ENCODE results near the gene TTN. TPM values are rescaled to one million over a fixed set of nuclear protein-coding genes. Genes with fewer than 3 reads are reported as not detected.

The TTN gene
- total RNA-seq, 1 donor from 2014 or later, result 0.50 TPM

DNA sequence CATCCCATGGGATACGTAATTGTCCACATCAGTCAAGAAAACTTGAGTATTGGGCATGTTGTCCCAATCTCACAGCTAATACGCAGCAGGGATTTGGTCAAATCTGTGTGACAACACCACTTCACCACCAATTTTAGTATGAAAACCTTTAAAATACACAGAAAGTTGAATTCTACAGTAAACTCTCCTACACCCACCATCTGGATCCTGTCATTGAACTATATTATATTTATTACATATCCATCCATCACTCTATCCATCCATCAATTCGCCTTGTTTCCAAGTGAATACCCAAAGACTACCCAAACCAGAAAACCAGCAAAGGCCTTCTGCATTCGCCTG, 328.0 kb downstream of the TTN start:
- Histone ChIP-seq H3K9ac (ENCODE audit: low read length) (peak overlapping the region; percentile 94), H3K9me3 (ENCODE audit: insufficient read depth, low read depth, low read length) (no peaks in the 10 kb centered on the region), H3K27me3 (ENCODE audit: insufficient read depth, low read length) (no peaks in the 10 kb centered on the region), H2AFZ (ENCODE audit: low read depth, low read length) (peak overlapping the region; percentile 92), H3K4me2 (ENCODE audit: low read length) (peak overlapping the region; percentile 94), H3K27ac (ENCODE audit: low read depth, low read length) (peak overlapping the region; percentile 93), H3K36me3 (ENCODE audit: insufficient read depth, low read length) (no peaks in the 10 kb centered on the region), H3K79me2 (ENCODE audit: insufficient read depth, low read length) (peaks cover 54% of the 10 kb centered on the region), H4K20me1 (ENCODE audit: insufficient read depth, low read length) (peaks cover 29% of the 10 kb centered on the region), H3K4me1 (ENCODE audit: insufficient read depth, low read length) (peaks cover 21% of the 10 kb centered on the region), H3K4me3 (ENCODE audit: insufficient read depth, low read depth, low read length) (peak overlapping the region; percentile 98)
- Mint-ChIP-seq H3K27me3 (ENCODE audit: low read depth, unreplicated experiment) (no peaks in the 10 kb centered on the region), H3K4me3 (ENCODE audit: unreplicated experiment) (peak overlapping the region; percentile 91), H3K9me3 (ENCODE audit: unreplicated experiment) (no peaks in the 10 kb centered on the region), H3K36me3 (ENCODE audit: low read depth, unreplicated experiment) (no peaks in the 10 kb centered on the region), H3K4me1 (ENCODE audit: low read depth, unreplicated experiment) (peaks cover 17% of the 10 kb centered on the region), H3K27ac (ENCODE audit: unreplicated experiment) (peak overlapping the region; percentile 98)
- TF ChIP-seq, protein P1, sequence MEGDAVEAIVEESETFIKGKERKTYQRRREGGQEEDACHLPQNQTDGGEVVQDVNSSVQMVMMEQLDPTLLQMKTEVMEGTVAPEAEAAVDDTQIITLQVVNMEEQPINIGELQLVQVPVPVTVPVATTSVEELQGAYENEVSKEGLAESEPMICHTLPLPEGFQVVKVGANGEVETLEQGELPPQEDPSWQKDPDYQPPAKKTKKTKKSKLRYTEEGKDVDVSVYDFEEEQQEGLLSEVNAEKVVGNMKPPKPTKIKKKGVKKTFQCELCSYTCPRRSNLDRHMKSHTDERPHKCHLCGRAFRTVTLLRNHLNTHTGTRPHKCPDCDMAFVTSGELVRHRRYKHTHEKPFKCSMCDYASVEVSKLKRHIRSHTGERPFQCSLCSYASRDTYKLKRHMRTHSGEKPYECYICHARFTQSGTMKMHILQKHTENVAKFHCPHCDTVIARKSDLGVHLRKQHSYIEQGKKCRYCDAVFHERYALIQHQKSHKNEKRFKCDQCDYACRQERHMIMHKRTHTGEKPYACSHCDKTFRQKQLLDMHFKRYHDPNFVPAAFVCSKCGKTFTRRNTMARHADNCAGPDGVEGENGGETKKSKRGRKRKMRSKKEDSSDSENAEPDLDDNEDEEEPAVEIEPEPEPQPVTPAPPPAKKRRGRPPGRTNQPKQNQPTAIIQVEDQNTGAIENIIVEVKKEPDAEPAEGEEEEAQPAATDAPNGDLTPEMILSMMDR (IDR thresholded peaks at IDR 0.05; ENCODE audit: insufficient read depth, low read depth, low read length), result no peak
- no peak for DNase-seq (ENCODE audit: low read depth)
- FAIRE-seq, result no peak

DNA sequence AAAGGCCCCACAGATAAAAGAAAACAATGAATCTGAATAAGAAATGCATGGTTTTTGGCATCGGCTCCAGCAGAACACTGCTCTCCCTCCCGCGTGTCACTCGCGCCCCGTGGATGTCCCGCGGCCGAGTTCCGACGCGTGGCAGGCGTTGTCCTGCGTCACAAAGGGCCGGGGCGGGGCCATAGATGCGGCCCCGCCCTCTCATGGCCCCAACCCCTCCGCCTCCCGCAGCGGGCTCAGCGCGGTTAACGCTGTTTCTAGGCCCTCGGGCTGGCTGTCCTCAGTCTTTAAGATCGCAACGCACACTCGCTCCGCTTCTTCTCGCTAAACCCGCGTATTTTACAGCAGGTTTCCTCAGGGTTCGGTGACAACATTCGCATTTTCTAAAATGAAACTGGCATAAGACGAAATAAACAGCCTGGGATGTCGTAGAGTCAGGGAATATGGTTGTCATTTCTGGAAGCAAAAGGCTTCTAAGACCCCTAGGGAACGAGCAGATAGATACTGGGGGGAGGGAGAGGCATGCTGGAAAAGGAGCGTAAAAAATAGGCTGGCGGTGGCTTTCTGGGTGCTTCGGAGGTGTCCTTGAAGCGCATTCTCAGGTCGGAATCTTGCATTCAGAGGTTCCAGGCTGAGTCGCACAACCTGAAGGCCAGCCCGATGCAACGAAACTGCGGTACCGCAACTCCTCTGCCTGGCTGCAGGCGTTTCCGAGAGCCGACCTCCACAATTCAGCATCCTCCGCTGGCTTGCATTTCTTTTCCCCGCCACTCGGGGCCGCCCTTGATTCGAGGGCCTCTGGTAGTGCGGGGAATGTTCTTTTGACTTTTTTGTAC, 328.6 kb downstream of the TTN start, which contains the start of gene FKBP7:
Gene FKBP7, minus strand, starts transcription at position 162 of the 836 bp plus-strand sequence. Its CDS starts 101 bp downstream, at position 61.
- Histone ChIP-seq H3K9ac (ENCODE audit: low read length) (peak within 1 kb of the TSS; percentile 94), H3K27ac (ENCODE audit: low read depth, low read length) (peak within 1 kb of the TSS; percentile 93), H3K36me3 (ENCODE audit: insufficient read depth, low read length) (no peaks in the 10 kb centered on the region), H4K20me1 (ENCODE audit: insufficient read depth, low read length) (peaks cover 23% of the 10 kb centered on the region), H3K4me1 (ENCODE audit: insufficient read depth, low read length) (peaks cover 15% of the 10 kb centered on the region), H3K4me2 (ENCODE audit: low read length) (peak within 1 kb of the TSS; percentile 94), H3K4me3 (ENCODE audit: insufficient read depth, low read depth, low read length) (peak within 1 kb of the TSS; percentile 98), H3K79me2 (ENCODE audit: insufficient read depth, low read length) (peaks cover 48% of the 10 kb centered on the region), H3K9me3 (ENCODE audit: insufficient read depth, low read depth, low read length) (no peaks in the 10 kb centered on the region), H2AFZ (ENCODE audit: low read depth, low read length) (peak within 1 kb of the TSS; percentile 92), H3K27me3 (ENCODE audit: insufficient read depth, low read length) (no peaks in the 10 kb centered on the region)
- no peak for FAIRE-seq
- Mint-ChIP-seq H3K36me3 (ENCODE audit: low read depth, unreplicated experiment) (no peaks in the 10 kb centered on the region), H3K9me3 (ENCODE audit: unreplicated experiment) (no peaks in the 10 kb centered on the region), H3K27me3 (ENCODE audit: low read depth, unreplicated experiment) (no peaks in the 10 kb centered on the region), H3K27ac (ENCODE audit: unreplicated experiment) (peak within 1 kb of the TSS; percentile 98), H3K4me3 (ENCODE audit: unreplicated experiment) (peak within 1 kb of the TSS; percentile 91), H3K4me1 (ENCODE audit: low read depth, unreplicated experiment) (peaks cover 21% of the 10 kb centered on the region)
- TF ChIP-seq EZH2 (IDR thresholded peaks at IDR 0.05; ENCODE audit: insufficient read depth, low read length), result no peak
- TF ChIP-seq, protein P1 (IDR thresholded peaks at IDR 0.05; ENCODE audit: insufficient read depth, low read depth, low read length), result peak; percentile 59
- peak; percentile 66 for DNase-seq (ENCODE audit: low read depth)

DNA sequence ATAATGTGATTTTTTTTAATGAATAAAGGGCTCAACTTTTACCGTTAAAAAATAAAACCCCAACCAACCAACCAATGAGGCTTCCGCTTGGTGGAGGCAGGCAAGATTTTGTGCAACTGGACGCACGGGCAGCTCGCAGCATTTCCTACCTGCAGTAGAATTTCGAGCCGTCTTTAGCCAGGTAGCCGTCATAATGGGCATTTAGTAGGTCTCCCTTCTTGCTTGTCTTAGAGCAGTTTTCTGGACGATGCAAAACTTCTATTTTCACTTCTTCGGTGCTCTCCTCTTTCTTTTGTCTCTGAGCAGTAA, 329.1 kb downstream of the TTN start:
- DNase-seq (ENCODE audit: low read depth) (no peak), FAIRE-seq (no peak)
- Histone ChIP-seq H3K4me1 (ENCODE audit: insufficient read depth, low read length) (peaks cover 15% of the 10 kb centered on the region), H4K20me1 (ENCODE audit: insufficient read depth, low read length) (peaks cover 19% of the 10 kb centered on the region), H3K27me3 (ENCODE audit: insufficient read depth, low read length) (no peaks in the 10 kb centered on the region), H3K9ac (ENCODE audit: low read length) (peak overlapping the region; percentile 94), H3K36me3 (ENCODE audit: insufficient read depth, low read length) (no peaks in the 10 kb centered on the region), H3K79me2 (ENCODE audit: insufficient read depth, low read length) (peaks cover 45% of the 10 kb centered on the region), H3K27ac (ENCODE audit: low read depth, low read length) (peak overlapping the region; percentile 93), H3K4me3 (ENCODE audit: insufficient read depth, low read depth, low read length) (peak overlapping the region; percentile 98), H3K9me3 (ENCODE audit: insufficient read depth, low read depth, low read length) (no peaks in the 10 kb centered on the region), H3K4me2 (ENCODE audit: low read length) (peak overlapping the region; percentile 94), H2AFZ (ENCODE audit: low read depth, low read length) (peak overlapping the region; percentile 92)
- H3K4me3 Mint-ChIP-seq (ENCODE audit: unreplicated experiment), result peak overlapping the region; percentile 91
- H3K36me3 Mint-ChIP-seq (ENCODE audit: low read depth, unreplicated experiment), result no peaks in the 10 kb centered on the region
- H3K27me3 Mint-ChIP-seq (ENCODE audit: low read depth, unreplicated experiment), result no peaks in the 10 kb centered on the region
- H3K4me1 Mint-ChIP-seq (ENCODE audit: low read depth, unreplicated experiment), result peaks cover 21% of the 10 kb centered on the region
- peak overlapping the region; percentile 98 for H3K27ac Mint-ChIP-seq (ENCODE audit: unreplicated experiment)
- H3K9me3 Mint-ChIP-seq (ENCODE audit: unreplicated experiment), result no peaks in the 10 kb centered on the region
- TF ChIP-seq EZH2 (IDR thresholded peaks at IDR 0.05; ENCODE audit: insufficient read depth, low read length), result no peak
- TF ChIP-seq, protein P1 (IDR thresholded peaks at IDR 0.05; ENCODE audit: insufficient read depth, low read depth, low read length), result no peak
